ENCODE measurements around the gene ADGRV1.

Gene ADGRV1

GRCh38 chr5:91079037-91079436 lies 520.4 kb downstream of the ADGRV1 start:
- FAIRE-seq = no peak

GRCh38 chr5:91089758-91090157 lies 531.2 kb downstream of the ADGRV1 start:
- FAIRE-seq = no peak

GRCh38 chr5:91090995-91091394 lies 532.4 kb downstream of the ADGRV1 start:
- no peak for FAIRE-seq

- FAIRE-seq = no peak
Observed at GRCh38 chr5:91091471-91092234, 533.1 kb downstream of the ADGRV1 start.

GRCh38 chr5:91092859-91093783 lies 534.5 kb downstream of the ADGRV1 start:
- no peak for FAIRE-seq

GRCh38 chr5:91095313-91095712 lies 536.7 kb downstream of the ADGRV1 start:
- FAIRE-seq = no peak

- no peak for FAIRE-seq
Observed at GRCh38 chr5:91095786-91096385, 537.3 kb downstream of the ADGRV1 start.

- FAIRE-seq = no peak
Observed at GRCh38 chr5:91098541-91098940, 539.9 kb downstream of the ADGRV1 start.

- no peak for FAIRE-seq
Observed at GRCh38 chr5:91101600-91102379, 543.2 kb downstream of the ADGRV1 start.

GRCh38 chr5:91103353-91104061 lies 544.9 kb downstream of the ADGRV1 start:
- no peak for FAIRE-seq

- no peak for FAIRE-seq
Observed at GRCh38 chr5:91104062-91104448, 545.5 kb downstream of the ADGRV1 start.

- no peak for FAIRE-seq
Observed at GRCh38 chr5:91106842-91107511, 548.4 kb downstream of the ADGRV1 start.

GRCh38 chr5:91109634-91110033 lies 551.0 kb downstream of the ADGRV1 start:
- FAIRE-seq = no peak

- FAIRE-seq = no peak
Observed at GRCh38 chr5:91110686-91111085, 552.1 kb downstream of the ADGRV1 start.

- no peak for FAIRE-seq
Observed at GRCh38 chr5:91111473-91112238, 553.1 kb downstream of the ADGRV1 start.

- no peak for FAIRE-seq
Observed at GRCh38 chr5:91114658-91115057, 556.1 kb downstream of the ADGRV1 start.

GRCh38 chr5:91118354-91118753 lies 559.8 kb downstream of the ADGRV1 start:
- no peak for FAIRE-seq

- no peak for FAIRE-seq
Observed at GRCh38 chr5:91118796-91119195, 560.2 kb downstream of the ADGRV1 start.

- no peak for FAIRE-seq
Observed at GRCh38 chr5:91119217-91119616, 560.6 kb downstream of the ADGRV1 start.
